Lower lobe of right lung (tissue), 2 donors: ENCODE measurements around the gene RCSD1. TPM values are rescaled to one million over a fixed set of nuclear protein-coding genes. Genes with fewer than 3 reads are reported as not detected.
A peak's percentile ranks its signal among the peaks of the same experiment; 100 is the strongest.

Source experiments
- ATAC-seq, 2 donors: fragments of 200-7000 bp; cut with Tn5 transposase; one replicate each; pipeline ENCODE4 v1.9.1; 2020 to 2022; ENCODE audit warnings: mild to moderate bottlenecking in 2 of 2, moderate library complexity in 2 of 2
- DNase-seq: peaks from one replicate; pipeline ENCODE4 v3.0.0-alpha.2; 2020
- H3K27ac ChIP-seq: fragments of 200-600 bp; one replicate; pipeline ENCODE4 v1.8.0; 2022
- H3K27me3 ChIP-seq: fragments of 200-600 bp; one replicate; pipeline ENCODE4 v1.8.0; 2022; ENCODE audit warnings: low read depth
- H3K36me3 ChIP-seq: fragments of 200-600 bp; one replicate; pipeline ENCODE4 v1.8.0; 2022; ENCODE audit warnings: mild to moderate bottlenecking
- H3K4me1 ChIP-seq: fragments of 200-600 bp; one replicate; pipeline ENCODE4 v1.8.0; 2022
- H3K4me3 ChIP-seq: fragments of 200-600 bp; one replicate; pipeline ENCODE4 v1.8.0; 2022; ENCODE audit warnings: mild to moderate bottlenecking
- H3K9me3 ChIP-seq: fragments of 200-600 bp; one replicate; pipeline ENCODE4 v1.8.0; 2022
- CTCF ChIP-seq: fragments of 200-600 bp; IDR thresholded peaks from one replicate; pipeline ENCODE4 v1.8.0; 2022; ENCODE audit warnings: antibody characterized with exemption, mild to moderate bottlenecking
- intact Hi-C: fragments of 100-400 bp; cut with DNase I; formaldehyde crosslinking; loops from one replicate; pipeline ENCODE4 v1.11.0; 2022
- total RNA-seq: library from RNA; stranded (reverse); fragmentation: NEBNext Ultra II Directional; extraction: Animal tissue kit (Norgen Biotek cat#: 25700); gene quantifications from one replicate; pipeline ENCODE4 v1.2.1, GENCODE V29; 2021
- donor health status: DM: no; HTN: yes; CAD: no; lungs with severe emphysema.

The RCSD1 gene
- total RNA-seq, 1 donor from 2014 or later = 20.7 TPM

- Histone ChIP-seq H3K36me3 (no peaks in the 10 kb centered on the region), H3K4me1 (peaks cover 36% of the 10 kb centered on the region), H3K27ac (peak overlapping the region; percentile 88), H3K4me3 (peak overlapping the region; percentile 97), H3K27me3 (no peaks in the 10 kb centered on the region), H3K9me3 (no peaks in the 10 kb centered on the region)
- DNase-seq = no peak
- ATAC-seq = no peak
- intact Hi-C loops = no loop called here
- TF ChIP-seq CTCF = no peak
Observed at GRCh38 chr1:167722870-167723251, 92.8 kb downstream of the RCSD1 start.

- intact Hi-C loops = no loop called here
- no peak for TF ChIP-seq CTCF
- H3K9me3 ChIP-seq = no peaks in the 10 kb centered on the region
- H3K27ac ChIP-seq = no peak overlapping the region
- H3K27me3 ChIP-seq = no peaks in the 10 kb centered on the region
- ATAC-seq (no peak), DNase-seq (no peak)
- H3K4me1 ChIP-seq = peaks cover 36% of the 10 kb centered on the region
- H3K36me3 ChIP-seq = no peaks in the 10 kb centered on the region
- peak overlapping the region; percentile 97 for H3K4me3 ChIP-seq
Observed at GRCh38 chr1:167723707-167724323, 93.8 kb downstream of the RCSD1 start.

GRCh38 chr1:167726008-167726407, 96.0 kb downstream of the RCSD1 start:
- intact Hi-C loops = no loop called here
- no peak overlapping the region for H3K27ac ChIP-seq

GRCh38 chr1:167728818-167729410, 98.9 kb downstream of the RCSD1 start:
- no peak overlapping the region for H3K4me3 ChIP-seq
- H3K27ac ChIP-seq = no peak overlapping the region
- DNase-seq (no peak), ATAC-seq (no peak)
- no peaks in the 10 kb centered on the region for H3K36me3 ChIP-seq
- intact Hi-C loops = no loop called here
- H3K27me3 ChIP-seq = no peaks in the 10 kb centered on the region
- no peaks in the 10 kb centered on the region for H3K9me3 ChIP-seq
- H3K4me1 ChIP-seq = peaks cover 10% of the 10 kb centered on the region
- no peak for TF ChIP-seq CTCF

More at GRCh38 chr1:167726008-167726407, 96.0 kb downstream of the RCSD1 start:
- Histone ChIP-seq H3K4me3 (no peak overlapping the region), H3K36me3 (no peaks in the 10 kb centered on the region), H3K4me1 (peaks cover 29% of the 10 kb centered on the region), H3K9me3 (no peaks in the 10 kb centered on the region), H3K27me3 (no peaks in the 10 kb centered on the region)
- no peak for DNase-seq
- no peak for ATAC-seq
- no peak for TF ChIP-seq CTCF

GRCh38 chr1:167734227-167734626, 104.2 kb downstream of the RCSD1 start:
- ATAC-seq (no peak), DNase-seq (no peak)
- intact Hi-C loops = no loop called here
- Histone ChIP-seq H3K9me3 (no peaks in the 10 kb centered on the region), H3K36me3 (no peaks in the 10 kb centered on the region), H3K27ac (no peak overlapping the region), H3K4me1 (peaks cover 17% of the 10 kb centered on the region), H3K4me3 (no peak overlapping the region), H3K27me3 (no peaks in the 10 kb centered on the region)
- TF ChIP-seq CTCF = no peak
